Measurements from ENCODE around the gene SAAL1. TPM values are rescaled to one million over a fixed set of nuclear protein-coding genes. Genes with fewer than 3 reads are reported as not detected.

Gene SAAL1
- total and polyA plus RNA-seq, 9 of the 15 experiments (the other 6 are each of a cell fraction or from before 2014, with no cell fraction given): 38.9 to 77.5 (median 56.4) TPM

- H3K27me3 ChIP-seq (ENCODE audit: control insufficient read depth in 2 of 2, insufficient read depth in 2 of 2, low read length in 2 of 2): no peaks in the 10 kb centered on the region; a peak in 1 of 5 replicates
- in situ Hi-C loops (cut with MboI) (no loop called here), intact Hi-C loops (cut with micrococcal nuclease) (no loop called here)
- 13% methylated on average over 2 of the region's 2 CpGs for WGBS (ENCODE audit: insufficient coverage, low coverage, missing lambda C conversion rate)
- no peak overlapping the region for H3K27ac ChIP-seq (ENCODE audit: extremely low read depth, low read depth, low read length)
- no peaks in the 10 kb centered on the region for H3K4me1 ChIP-seq (replicated peaks in 1 of 2; ENCODE audit: control insufficient read depth in 2 of 2, insufficient read depth in 2 of 2, low read length in 2 of 2)
- no peak for ATAC-seq
- no peak overlapping the region for H2AFZ ChIP-seq (ENCODE audit: low read depth, low read length)
- no peaks in the 10 kb centered on the region for H3K36me3 ChIP-seq (ENCODE audit: control insufficient read depth, insufficient read depth, low read length)
- H3K4me2 ChIP-seq (ENCODE audit: insufficient read depth, low read length): no peak overlapping the region
- no peaks in the 10 kb centered on the region for H3K9me3 ChIP-seq (replicated peaks; ENCODE audit: control insufficient read depth, insufficient read depth, low read depth, low read length)
- ChIA-PET CTCF (ENCODE audit: low intra/inter-chr PET ratio) (no interaction called here), POLR2A (no interaction called here)
- H3K79me2 ChIP-seq (ENCODE audit: control insufficient read depth, insufficient read depth, low read length): no peaks in the 10 kb centered on the region
- H4K20me1 ChIP-seq (replicated peaks; ENCODE audit: control insufficient read depth, insufficient read depth, low read length): no peaks in the 10 kb centered on the region
- no peak for DNase-seq (ENCODE audit: extremely low read depth in 1 of 4, low spot score in 3 of 4)
- no peak for FAIRE-seq
- H3K9ac ChIP-seq (ENCODE audit: insufficient read depth in 1 of 2, low read depth in 2 of 2, low read length in 2 of 2): no peak overlapping the region
- no peaks in the 10 kb centered on the region for H3K9me1 ChIP-seq (ENCODE audit: control insufficient read depth, insufficient read depth, low read length)
- no peak overlapping the region for H3K4me3 ChIP-seq
- no TSS peak for BruUV-seq (replicated peaks)
- TF ChIP-seq MEF2D (tag; conservative IDR thresholded peaks at IDR 0.05; ENCODE audit: low read depth): no peak
- no peak for TF ChIP-seq E2F3 (CRISPR knock-in tag; IDR thresholded peaks at IDR 0.05)
- TF ChIP-seq USF1 (CRISPR knock-in tag; IDR thresholded peaks at IDR 0.05): peak; percentile 32; the same call in 1 of the 2 replicates
Measured at GRCh38 chr11:18061351-18061750, 44.5 kb downstream of the SAAL1 start.

GRCh38 chr11:18056561-18057181, 49.2 kb downstream of the SAAL1 start:
- CTCF ChIA-PET (ENCODE audit: low intra/inter-chr PET ratio): no interaction called here
- Histone ChIP-seq H2AFZ (ENCODE audit: low read depth, low read length) (no peak overlapping the region), H3K4me2 (ENCODE audit: insufficient read depth, low read length) (no peak overlapping the region), H3K4me1 (replicated peaks in 1 of 2; ENCODE audit: control insufficient read depth in 2 of 2, insufficient read depth in 2 of 2, low read length in 2 of 2) (no peaks in the 10 kb centered on the region), H3K9me1 (ENCODE audit: control insufficient read depth, insufficient read depth, low read length) (no peaks in the 10 kb centered on the region), H4K20me1 (replicated peaks; ENCODE audit: control insufficient read depth, insufficient read depth, low read length) (no peaks in the 10 kb centered on the region), H3K4me3 (no peak overlapping the region), H3K79me2 (ENCODE audit: control insufficient read depth, insufficient read depth, low read length) (no peaks in the 10 kb centered on the region), H3K27ac (ENCODE audit: extremely low read depth, low read depth, low read length) (no peak overlapping the region), H3K9ac (ENCODE audit: insufficient read depth in 1 of 2, low read depth in 2 of 2, low read length in 2 of 2) (no peak overlapping the region), H3K27me3 (ENCODE audit: control insufficient read depth in 2 of 2, insufficient read depth in 2 of 2, low read length in 2 of 2) (no peaks in the 10 kb centered on the region; a peak in 1 of 5 replicates), H3K9me3 (replicated peaks; ENCODE audit: control insufficient read depth, insufficient read depth, low read depth, low read length) (no peaks in the 10 kb centered on the region), H3K36me3 (ENCODE audit: control insufficient read depth, insufficient read depth, low read length) (no peaks in the 10 kb centered on the region)
- no TSS peak for BruUV-seq (replicated peaks)
- in situ Hi-C loops (cut with MboI) (no loop called here), intact Hi-C loops (cut with micrococcal nuclease) (no loop called here)
- DNase-seq (ENCODE audit: extremely low read depth in 1 of 4, low spot score in 3 of 4) (no peak), ATAC-seq (no peak), FAIRE-seq (no peak)
- POLR2A ChIA-PET: interaction anchor here (0.6 kb wide), 1 partner anchor 76 kb away, joined by 3 read pairs; no protein-coding TSS in a partner anchor
- 6% methylated on average over 1 of the region's 1 CpG for WGBS (ENCODE audit: insufficient coverage, low coverage, missing lambda C conversion rate)
- TF ChIP-seq MAFK (IDR thresholded peaks at IDR 0.05; ENCODE audit: low read length) (no peak), JUNB (CRISPR knock-in tag; conservative IDR thresholded peaks at IDR 0.05) (no peak)
